ENCODE results near the gene GFI1B.
A peak's percentile ranks its signal among the peaks of the same experiment; 100 is the strongest.
"Not testable (repeated sequence)": the region's sequence is repeated elsewhere in the genome, so short reads cannot be mapped to it uniquely, and the experiment has no call there.

Gene GFI1B

DNA sequence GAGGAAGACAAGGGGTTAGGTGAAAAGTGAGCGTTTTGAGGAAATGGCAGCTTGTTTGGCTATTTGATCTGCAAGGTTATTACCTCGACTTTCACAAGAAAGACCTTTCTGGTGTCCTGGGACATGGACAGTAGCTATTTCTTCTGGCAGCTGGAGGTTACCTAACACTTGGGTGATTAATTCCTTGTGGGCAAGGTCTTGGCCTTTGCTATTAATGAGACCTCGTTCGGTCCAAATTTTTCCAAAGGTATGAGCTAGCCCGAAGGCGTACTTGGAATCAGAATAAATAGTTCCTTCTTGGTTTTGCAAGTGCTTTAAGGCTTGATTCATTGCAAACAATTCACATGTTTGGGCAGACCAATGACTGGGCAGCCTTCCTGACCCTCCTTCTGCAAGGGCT is 57.2 kb downstream of the GFI1B start:
- Histone ChIP-seq H3K4me1 (no peaks in the 10 kb centered on the region; the same call in 1 of the 2 replicates), H3K27me3 (no peaks in the 10 kb centered on the region)

DNA sequence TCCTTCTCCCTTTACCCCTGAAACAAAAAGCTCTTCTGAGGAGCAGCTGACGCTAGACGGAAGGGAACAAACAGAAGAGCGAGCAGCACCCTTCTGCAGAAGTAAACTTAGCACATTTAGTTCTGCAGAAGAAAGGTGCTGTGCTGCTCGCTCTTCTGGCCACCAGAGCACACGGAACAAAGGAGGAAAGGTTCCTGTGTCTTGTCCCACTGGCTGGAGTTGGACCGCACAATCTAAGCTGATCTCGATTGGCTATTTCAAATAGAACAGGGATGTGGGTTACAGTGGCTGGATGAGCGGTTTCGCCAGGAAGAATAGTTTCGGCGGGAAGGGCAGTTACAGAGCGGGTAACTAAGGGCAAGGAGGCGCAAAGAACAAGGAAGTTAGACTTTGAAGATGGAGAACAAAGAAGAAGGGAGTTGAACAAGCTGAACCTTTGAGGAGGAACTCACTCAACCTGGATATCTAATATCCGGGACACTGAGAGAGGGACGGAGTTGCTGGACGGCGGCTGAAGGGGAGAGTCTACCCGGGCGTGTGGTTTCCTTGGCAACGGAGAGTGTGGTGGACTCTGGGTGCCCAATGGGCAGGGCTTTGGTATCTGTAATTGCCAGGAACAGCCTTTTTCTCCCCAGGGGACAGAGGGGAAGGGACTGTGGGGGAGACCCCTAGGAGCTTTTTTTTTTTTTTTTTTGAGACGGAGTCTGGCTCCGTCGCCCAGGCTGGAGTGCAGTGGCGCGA is 59.5 kb downstream of the GFI1B start:
- peaks cover 20% of the 10 kb centered on the region for H3K36me3 ChIP-seq
- TF ChIP-seq, protein P1, sequence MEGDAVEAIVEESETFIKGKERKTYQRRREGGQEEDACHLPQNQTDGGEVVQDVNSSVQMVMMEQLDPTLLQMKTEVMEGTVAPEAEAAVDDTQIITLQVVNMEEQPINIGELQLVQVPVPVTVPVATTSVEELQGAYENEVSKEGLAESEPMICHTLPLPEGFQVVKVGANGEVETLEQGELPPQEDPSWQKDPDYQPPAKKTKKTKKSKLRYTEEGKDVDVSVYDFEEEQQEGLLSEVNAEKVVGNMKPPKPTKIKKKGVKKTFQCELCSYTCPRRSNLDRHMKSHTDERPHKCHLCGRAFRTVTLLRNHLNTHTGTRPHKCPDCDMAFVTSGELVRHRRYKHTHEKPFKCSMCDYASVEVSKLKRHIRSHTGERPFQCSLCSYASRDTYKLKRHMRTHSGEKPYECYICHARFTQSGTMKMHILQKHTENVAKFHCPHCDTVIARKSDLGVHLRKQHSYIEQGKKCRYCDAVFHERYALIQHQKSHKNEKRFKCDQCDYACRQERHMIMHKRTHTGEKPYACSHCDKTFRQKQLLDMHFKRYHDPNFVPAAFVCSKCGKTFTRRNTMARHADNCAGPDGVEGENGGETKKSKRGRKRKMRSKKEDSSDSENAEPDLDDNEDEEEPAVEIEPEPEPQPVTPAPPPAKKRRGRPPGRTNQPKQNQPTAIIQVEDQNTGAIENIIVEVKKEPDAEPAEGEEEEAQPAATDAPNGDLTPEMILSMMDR (IDR thresholded peaks at IDR 0.05; ENCODE audit: low read depth, low read length): no peak
- no peak for DNase-seq
- H3K4me3 ChIP-seq (ENCODE audit: low read depth, low read length): no peak overlapping the region
- no peaks in the 10 kb centered on the region for H3K27me3 ChIP-seq
- H3K9me3 ChIP-seq: no peaks in the 10 kb centered on the region
- no peaks in the 10 kb centered on the region for H3K4me1 ChIP-seq

More for the DNA sequence above, 57.2 kb downstream of the GFI1B start:
- Histone ChIP-seq H3K9me3 (no peaks in the 10 kb centered on the region), H3K4me3 (ENCODE audit: low read depth, low read length) (no peak overlapping the region), H3K36me3 (peaks cover 6% of the 10 kb centered on the region; the same call in 1 of the 2 replicates)
- TF ChIP-seq, protein P1 (IDR thresholded peaks at IDR 0.05; ENCODE audit: low read depth, low read length): no peak
- DNase-seq: no peak

DNA sequence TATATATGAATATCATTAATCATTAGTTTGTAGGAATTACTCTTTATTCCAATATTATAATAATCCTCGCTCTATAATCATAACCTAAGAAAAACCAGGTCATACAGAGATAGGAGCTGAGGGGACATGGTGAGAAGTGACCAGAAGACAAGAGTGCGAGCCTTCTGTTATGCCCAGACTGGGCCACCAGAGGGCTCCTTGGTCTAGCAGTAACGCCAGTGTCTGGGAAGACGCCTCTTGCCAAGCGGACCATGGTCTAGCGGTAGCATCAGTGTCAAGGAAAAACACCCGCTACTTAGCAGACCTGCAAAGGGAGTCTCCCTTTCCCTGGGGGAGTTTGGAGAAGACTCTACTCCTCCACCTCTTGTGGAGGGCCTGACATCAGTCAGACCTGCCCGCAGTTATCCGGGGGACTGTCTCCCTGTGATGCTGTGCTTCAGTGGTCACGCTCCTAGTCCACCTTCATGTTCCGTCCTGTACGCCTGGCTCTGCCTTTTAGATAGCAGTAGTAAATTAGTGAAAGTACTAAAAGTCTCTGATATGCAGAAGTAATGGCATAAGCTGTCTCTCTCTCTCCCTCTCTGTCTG is 62.5 kb downstream of the GFI1B start:
- not testable (repeated sequence) for H3K4me1 ChIP-seq; H3K4me3 ChIP-seq (ENCODE audit: low read depth, low read length); H3K9me3 ChIP-seq; H3K27me3 ChIP-seq
- TF ChIP-seq, protein P1 (IDR thresholded peaks at IDR 0.05; ENCODE audit: low read depth, low read length): peak; percentile 72
- peak; percentile 82 for DNase-seq
- H3K36me3 ChIP-seq: peaks cover 47% of the 10 kb centered on the region
